NCI-H345 treated with DMSO at 0.1 percent for 48 hours (cell line): ENCODE measurements around the gene ANKRD10.
"Not testable (repeated sequence)": the region's sequence is repeated elsewhere in the genome, so short reads cannot be mapped to it uniquely, and the experiment has no call there.

Experiments used
- DNase-seq: peaks from one replicate; lab custom pipeline; 2025; ENCODE audit not compliant: unreplicated experiment; lab: John Stamatoyannopoulos, UW

The ANKRD10 gene

DNA sequence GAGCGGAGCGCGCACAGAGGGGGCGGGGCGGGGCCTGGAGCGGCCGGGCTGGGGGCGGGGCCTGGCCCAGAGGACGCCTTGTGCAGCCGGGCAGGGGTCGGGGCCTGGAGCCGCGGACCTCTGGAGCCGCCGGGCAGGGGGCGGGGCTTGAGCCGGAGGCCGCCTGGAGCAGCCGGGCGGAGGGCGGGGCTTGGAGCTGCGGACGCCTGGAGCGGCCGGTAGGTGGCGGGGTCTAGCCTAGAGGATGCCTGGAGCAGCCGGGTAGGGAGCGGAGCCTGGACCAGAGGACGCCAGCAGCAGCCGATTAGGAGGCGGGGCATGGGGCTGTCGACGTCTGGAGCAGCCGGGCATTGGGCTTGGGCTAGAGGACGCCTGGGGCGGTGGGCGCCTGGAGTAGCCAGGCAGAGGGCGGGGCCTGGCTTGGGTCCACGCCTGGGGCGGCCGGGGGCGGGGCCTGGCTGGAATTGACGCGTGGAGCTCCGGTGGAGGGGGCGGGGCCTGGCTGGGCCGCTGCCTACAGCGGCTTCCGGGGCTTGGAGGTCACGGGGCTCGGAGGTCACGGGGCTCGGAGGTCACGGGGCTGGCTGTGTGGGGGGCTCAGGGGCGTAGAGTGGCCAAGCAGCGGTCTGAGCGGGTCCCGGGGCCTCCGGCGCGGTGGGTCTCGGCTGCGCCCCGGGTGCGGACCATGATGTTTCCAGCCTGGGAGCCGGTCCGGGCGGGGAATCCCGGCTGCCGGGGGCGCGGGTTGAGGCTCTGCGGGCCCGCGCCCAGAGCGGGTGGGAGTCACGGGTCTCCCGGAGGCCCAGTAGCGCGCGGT is at the start of gene ANKRD10:
Gene ANKRD10, minus strand, starts transcription at position 13 of the 817 bp plus-strand sequence. CDS start 135 bp downstream, outside the sequence.
- DNase-seq = peak; percentile 97

DNA sequence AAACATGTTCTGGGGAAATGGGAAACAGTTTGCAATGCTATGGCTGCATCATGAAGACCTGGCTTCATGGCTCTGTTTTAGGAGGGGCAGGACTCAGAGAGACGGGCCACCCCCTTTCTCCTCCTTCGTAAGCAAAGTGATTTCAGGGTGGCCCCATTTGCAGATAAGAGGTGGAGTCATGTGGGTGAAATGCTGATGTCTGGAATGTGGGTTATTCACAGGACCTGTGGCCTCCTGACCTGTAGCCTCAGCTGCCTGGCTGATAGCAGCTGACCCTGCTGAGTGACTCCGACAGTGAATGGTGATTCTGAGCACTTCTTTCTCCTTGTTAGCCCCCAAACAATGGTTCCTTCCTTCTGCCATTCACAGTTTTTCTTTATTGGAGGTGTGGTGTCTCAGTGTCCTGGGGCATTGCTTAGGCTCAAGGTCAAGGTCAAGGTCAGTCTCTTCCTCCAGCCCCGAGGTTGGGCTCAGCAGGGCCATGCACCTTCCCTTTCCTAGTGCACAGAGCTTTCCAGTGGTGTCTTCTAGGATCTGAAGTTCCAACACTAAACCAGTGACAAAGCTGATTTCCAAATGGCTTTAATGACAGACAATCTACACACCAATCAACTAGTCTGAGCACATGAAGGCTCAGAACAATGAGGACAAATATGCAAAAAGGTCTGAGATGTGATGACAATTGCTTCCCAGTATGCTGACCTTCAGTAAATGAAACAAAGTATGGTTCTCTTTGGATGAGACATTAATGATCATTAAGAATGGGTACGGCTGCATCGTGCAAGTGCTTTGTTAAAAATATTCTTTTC is 49.6 kb upstream of the ANKRD10 start:
- DNase-seq = no peak

DNA sequence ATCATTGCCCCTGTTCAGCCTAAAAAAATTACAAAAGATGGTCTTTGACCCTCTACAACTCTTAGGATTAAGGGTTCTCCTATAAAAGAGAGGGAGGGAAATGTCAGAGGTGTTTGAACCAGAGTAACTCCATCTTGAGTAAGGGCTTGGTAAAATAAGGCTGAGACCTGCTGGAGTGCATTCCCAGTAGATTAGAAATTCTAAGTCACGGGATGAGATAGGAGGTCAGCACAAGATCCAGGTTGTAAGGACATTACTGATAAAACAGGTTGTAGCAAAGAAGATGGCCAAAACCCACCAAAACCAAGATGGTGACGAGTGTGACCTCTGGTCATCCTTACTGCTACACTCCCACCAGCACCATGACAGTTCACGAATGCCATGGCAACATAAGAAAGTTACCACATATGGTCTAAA is 48.7 kb upstream of the ANKRD10 start:
- no peak for DNase-seq

DNA sequence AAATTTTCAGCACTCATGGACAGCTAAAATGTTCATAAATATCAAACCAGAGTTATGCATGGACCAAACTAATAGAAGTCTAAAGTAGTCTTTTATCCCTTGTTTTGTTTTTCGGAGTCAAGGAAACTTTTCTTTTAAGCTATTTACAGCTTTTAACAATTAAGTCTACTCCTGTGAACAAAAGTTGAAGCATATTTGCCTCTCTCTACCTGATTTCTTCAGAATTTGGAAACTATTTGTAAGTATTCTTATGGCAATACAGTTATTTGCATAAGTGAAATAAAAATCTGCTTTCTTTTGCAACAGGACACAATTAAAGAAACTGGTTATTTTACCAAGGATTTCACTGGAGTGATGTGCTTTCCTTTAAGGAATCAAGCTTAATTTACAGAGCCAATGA is 47.1 kb upstream of the ANKRD10 start:
- no peak for DNase-seq

DNA sequence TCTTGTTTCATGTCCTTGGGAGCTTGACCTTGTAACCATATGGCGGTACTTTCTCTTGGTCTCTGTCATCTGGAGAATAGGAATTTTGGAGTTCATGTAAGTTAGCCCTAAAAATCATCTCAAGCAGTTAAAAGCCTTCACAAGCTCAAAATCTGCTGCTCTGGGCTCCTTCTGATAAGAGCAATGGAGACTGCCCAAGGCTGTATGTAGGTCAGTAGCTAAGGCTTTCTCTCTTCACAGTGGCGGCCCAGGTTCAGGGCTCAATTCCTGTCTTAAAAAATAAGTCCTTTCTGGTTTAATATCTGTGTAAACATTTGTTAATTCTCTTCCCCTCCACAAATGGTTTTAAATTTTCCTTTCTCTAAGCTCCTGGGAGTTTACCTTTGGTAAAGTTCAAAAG is 45.3 kb upstream of the ANKRD10 start:
- DNase-seq = no peak

DNA sequence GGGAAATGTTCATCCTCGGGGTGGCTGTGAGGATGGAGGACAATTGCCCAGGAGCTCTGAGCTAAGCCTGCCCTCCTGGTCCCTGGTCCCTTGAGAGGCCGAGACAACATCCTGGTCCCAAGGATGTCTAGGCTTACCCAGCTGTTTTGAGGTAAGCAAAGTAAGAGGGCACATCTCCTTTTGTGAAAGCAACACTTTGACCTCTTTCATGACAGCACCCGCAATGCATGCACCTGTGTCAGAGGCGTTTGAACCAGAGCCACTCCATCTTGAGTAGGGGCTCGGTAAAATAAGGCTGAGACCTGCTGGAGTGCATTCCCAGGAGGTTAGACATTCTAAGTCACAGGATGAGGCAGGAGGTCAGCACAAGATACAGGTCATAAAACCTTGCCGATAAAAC is 43.1 kb upstream of the ANKRD10 start:
- no peak for DNase-seq

DNA sequence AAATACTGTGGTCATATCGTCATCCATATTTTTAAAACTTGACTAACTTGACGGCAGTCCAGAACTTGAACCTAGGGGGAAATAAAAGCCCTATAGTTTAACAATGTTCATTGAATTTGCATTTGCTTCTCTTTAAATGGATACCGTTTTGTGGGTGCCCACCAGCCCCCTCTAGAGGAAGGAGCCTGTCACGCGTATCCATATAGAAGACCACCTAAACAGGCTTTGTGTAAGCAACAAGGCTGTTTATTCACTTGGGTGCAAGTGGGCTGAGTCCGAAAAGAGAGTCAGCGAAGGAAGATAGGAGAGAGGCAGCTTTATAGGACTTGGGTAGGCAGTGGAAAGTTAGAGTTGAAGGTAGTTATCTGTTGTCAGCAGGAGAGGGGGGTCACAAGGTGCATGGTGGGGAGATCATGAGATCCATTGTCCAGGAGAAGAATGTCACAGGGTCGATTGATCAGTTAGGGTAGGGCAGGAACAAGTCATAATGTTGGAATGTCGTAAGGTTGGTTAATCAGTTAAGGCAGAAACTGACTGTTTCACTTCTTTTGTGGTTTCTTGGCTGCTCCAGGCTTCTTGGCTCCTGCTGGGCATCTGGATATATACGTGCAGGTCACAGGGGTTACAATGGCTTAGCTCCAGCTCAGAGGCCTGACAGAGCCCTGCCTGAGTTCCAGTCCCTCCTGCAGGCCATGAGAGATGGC is 42.5 kb upstream of the ANKRD10 start:
- no peak for DNase-seq

DNA sequence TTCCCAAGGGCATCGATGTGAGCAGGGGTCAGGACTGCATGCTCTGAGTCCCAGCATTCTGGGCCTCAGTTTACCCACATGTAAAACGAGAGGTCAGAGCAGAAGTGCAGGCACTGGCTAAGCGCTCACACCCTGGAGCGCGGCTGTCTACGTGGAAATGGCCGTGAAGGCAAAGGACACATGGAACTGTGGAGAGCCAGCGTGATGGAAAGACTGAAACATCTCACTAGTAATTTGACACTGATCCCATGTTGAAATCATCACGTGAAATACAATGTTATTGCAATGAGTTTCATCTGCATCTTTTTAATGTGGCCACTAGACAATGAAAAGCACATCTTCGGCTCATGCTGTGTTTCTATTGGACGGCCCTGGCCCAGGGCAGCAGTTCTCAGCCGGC is 41.3 kb upstream of the ANKRD10 start:
- DNase-seq = not testable (repeated sequence)

DNA sequence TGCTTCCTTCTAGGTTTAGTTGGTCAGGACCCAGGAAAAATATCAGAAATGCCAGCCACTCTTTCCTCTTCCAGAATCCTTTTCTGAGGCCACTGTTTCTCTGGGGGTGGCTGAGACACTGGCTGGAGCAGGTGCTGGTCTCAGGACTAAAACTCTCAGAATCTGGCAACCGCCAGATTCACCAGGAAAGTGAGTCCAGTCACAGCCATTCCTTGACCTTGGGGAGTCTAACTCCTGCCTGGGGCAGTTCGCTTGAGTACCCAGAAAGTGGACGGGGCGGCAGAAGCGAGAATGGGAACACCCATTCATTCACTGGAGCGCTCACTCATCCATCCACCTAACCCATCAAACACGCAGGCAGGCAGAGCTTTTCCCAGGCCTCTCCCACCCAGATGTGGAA is 40.7 kb upstream of the ANKRD10 start:
- not testable (repeated sequence) for DNase-seq

DNA sequence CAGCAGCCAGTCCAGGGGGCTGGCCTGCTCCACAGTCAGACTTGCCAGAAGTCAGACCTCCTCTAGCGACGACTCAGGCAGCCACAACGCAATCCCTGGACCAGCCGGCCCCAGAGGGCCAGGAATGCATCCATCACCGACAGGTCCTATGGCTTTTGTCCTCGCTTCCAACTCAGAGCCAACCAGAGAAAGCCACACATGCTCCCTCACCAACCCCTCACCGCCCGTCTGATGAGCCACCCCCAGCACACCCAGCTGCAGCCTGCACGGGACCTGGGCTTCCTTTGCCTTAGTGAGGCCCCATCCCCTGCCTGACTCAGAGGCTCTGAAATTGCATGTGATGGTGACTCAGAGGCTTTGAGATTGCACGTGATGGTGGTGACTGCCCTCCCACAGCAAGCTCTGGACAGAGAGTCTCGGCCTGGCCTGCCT is 40.2 kb upstream of the ANKRD10 start:
- DNase-seq = not testable (repeated sequence)

DNA sequence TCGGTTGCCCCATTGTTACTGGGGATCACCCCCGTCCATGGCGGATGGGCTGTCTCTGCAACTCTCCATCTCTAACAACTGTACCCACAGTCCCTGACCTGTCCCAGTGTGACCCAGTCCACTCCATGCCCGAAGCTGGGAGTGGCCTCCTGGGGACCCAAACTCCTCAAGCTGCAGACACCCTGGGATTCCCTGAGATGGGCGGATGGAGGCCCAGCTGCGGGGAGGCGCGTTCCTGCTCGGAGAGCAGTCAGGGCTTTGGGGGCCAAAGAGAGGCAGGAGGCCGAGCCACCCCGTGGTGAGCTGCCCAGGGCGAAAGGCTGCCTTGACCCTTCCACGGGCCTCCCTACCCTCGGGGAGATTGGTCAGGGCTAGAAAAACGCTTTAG is 39.7 kb upstream of the ANKRD10 start:
- not testable (repeated sequence) for DNase-seq

DNA sequence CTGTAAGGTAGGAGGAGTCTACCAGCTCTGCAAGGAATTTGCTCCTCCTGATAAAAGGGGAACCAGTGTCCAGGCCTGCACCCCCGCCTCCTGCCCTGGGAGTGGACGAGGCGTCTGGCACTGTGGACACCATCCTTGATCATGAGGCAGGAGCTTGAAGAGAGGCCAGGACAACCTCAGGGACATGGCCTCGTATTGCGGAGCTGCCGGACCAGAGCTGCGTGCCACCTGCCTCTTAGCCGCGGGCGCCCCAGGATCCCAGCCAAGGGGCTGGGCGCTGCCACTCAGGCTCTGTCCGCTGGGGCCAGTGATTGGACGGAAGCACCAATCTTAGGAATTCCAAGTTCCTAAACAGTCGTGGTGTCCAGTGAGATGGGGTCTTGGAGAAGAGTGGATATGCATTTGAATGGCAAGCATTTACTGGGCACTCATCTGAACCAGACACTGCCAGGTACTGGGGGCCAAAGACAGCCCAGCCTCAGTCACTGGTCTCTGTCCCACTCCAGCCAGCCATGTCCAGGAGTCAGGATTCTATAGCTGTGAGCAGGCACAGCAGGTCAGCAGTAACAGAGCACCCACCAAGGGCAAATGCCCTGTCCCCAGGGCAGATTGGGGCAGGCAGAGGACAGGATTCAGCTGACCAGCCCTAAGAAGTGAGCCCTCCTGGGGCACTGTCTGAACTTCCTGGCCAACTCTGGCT is 39.1 kb upstream of the ANKRD10 start:
- DNase-seq = no peak

DNA sequence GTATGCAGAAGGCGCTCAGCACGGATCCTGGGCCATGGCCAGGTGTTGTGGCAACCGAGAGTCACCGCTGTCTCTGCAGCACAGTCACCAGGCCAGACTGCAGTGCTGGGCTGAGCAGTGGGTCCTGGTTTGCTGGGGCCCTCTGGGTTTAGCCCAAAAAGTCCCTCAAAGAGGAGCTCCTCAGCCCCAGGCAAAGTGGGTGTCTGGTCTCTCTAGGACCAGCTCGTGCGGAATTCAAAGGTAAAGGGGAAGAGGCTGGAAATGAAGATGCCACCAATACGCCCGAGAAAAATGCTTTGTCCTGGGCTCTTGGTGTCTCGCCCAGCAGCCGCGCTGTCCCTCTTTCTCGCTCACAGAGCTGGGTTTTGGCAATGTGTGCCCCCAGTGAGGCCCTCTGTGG is 38.5 kb upstream of the ANKRD10 start:
- DNase-seq = no peak

DNA sequence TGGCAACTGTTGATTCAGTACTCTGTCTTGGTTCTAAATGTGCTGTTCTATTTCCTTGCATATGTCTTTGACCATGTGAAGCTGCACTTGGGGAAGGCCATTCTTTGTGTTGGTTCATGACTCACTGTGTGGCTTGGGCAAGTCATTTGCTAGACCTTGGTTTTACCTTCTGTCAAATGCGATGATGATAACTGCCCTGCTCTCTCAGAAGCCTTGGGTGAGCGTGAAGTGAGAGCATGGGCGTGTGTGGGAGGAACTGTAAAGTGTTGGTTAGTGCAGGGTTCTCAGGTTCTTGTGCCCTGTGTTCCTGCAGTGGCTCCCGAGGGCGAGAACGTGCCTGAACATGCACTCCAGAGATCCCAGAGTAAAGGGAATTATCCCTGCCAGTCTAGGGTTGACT is 37.3 kb upstream of the ANKRD10 start:
- not testable (repeated sequence) for DNase-seq

DNA sequence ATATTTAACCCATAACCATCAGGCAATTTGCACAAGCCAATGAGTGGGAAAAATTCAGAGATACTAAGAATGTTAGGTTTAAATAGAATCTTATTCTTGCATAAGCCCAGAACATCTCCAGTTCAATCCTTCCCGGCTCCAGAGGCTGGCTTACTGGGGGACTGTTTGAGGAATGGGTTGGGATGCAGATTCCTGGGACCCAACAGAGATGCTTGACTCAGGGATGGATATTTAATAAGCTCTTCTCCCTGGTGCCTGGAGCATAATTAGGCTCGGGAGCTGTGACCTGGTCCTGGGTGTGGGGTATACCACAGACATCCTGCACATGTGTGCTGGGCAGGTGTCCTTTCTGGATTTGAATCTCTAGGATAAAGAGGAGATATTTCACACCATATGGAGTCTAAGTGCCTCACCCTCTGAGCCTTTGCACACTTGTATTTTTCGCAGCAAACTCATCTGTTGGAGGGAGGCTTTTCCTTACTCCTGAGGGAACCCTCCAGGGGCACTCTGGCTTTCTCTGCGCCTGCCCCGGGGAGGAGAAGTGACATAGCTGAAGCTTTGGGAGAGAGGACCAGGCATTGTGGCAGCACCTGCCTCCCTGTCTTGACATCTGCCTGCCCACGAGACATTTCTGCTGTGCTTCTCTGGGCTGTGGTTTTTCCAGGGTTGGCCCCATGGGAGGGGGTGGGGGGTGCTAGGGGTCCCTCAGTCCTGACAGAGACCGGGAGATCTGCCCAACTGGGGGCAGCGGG is 36.1 kb upstream of the ANKRD10 start:
- DNase-seq = no peak

DNA sequence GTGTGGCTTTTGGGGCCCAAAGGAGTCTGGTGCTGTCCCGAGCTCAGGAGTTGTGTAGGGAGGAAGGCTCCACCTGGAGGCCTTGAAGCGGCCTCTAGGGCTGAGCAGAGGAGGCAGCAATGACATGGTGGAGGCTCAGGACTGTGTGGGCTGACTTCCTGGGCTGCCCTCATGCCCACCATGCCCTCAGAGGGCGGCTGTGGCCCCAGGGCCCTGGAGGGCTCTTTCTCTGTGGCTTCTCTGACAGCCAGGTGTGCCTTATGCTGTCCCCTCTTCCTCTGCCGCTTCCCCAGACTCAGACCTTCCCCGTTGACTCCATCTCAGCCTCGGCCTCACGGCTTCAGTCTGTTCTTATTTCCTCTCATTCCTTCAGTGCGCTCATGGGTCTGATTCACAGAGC is 35.5 kb upstream of the ANKRD10 start:
- DNase-seq = no peak

DNA sequence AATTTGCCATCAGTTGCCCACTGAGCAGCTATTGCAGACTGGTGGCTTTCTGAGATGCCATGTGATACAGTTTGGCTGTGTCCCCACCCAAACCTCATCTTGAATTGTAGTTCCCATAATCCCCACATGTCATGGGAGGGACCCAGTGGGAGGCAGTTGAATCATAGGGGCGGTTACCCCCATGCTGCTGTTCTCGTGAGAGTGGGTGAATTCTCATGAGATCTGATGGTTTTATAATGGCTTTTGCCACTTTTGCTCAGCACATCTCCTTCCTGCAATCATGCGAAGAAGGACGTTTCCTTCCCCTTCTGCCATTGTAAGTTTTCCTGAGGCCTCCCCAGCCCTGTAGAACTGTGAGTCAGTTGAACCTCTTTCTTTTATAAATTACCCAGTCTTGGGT is 34.8 kb upstream of the ANKRD10 start:
- no peak for DNase-seq

DNA sequence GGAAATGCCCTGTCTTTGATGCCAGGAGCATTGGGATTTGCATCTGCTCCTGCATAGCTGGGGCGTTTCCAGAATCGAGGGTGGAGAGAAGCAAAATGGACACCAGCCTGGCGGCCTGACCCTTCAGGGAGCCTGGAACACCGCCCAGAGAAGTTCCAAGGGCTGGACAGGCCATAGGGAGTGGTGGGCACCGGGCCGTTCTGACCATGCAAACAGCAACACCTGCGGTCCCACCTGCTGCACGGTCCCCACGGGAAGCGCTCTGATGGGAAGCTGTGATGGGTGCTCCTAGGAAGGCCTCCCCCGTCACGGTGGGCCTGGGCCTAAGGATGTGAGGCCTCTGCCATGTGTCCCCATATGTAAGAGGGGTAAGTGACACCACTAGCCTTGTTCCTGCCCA is 34.2 kb upstream of the ANKRD10 start:
- no peak for DNase-seq

DNA sequence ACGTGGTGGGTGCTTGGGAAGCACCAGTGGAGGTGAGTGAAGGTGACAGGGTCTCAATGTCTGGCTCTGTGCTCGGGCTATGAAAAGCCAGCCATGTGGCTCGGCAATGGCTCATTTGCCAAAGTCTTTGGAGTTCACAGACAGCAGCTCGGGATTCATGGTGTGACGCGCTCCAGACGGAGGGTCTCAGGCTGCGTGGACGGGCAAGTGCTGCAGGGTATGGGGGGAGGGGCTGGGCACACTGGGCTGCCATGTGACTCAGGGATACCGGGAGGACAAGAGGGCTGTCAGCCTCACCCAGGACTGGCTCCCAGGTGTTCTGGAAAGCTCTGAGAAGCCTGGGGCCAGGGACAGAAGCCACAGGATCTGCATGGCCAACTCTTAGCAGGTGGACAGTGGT is 32.5 kb upstream of the ANKRD10 start:
- DNase-seq = not testable (repeated sequence)

DNA sequence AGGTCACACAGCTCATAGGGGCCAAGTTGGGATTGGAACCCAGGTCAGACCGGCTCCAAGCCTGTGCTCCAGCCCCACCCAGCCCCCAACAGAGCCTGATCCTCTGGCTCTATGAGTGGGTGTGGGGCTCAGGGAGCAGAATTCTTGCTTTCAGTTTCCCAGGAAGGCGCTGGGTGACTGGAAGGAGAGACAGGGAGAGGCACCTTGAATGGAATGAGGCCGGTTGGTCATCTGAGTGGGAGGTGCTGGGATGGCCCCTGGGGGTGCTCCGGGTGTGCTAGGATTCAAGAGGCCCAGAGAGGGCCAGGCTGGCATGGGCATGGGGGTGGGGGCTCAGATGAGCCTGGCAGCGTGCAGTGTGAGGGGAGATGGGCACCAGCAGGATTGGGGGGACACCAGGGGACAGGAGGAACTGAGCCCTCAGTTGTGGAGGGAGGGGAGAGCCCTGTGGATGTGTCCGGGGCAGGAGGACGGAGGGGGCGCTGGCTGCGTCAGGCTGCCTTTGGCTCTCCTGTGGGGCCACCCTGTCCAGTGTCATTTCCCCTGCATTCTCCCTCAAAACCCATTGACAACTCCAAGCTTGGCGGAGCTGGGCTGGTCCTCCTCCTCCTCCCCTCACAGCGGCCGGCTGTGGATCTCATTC is 31.2 kb upstream of the ANKRD10 start:
- no peak for DNase-seq
